ENCODE results near the gene SAG. TPM values are rescaled to one million over a fixed set of nuclear protein-coding genes. Genes with fewer than 3 reads are reported as not detected.

SAG gene
- total and polyA plus RNA-seq, 2 donors (not counting 3 experiments of a cell fraction or from before 2014, with no cell fraction given) = not detected

- H3K27ac ChIP-seq (ENCODE audit: insufficient read depth, low read depth, low read length) = no peak overlapping the region
- no peak overlapping the region for H2AFZ ChIP-seq (ENCODE audit: low read depth, low read length)
- DNase-seq (ENCODE audit: low read depth, low spot score) (no peak), FAIRE-seq (no peak)
- no TSS peak for BruUV-seq (replicated peaks)
- H3K27me3 ChIP-seq (ENCODE audit: control insufficient read depth in 2 of 2, insufficient read depth in 2 of 2, low read length in 2 of 2) = no peaks in the 10 kb centered on the region
- no peak overlapping the region for H3K9ac ChIP-seq (replicated peaks; ENCODE audit: extremely low read depth, insufficient read depth, low read length)
- ChIA-PET POLR2A (no interaction called here), CTCF (interaction anchor here (0.9 to 2.2 kb wide), 3 partner anchors 12 to 82 kb away, joined by 3 to 7 read pairs (median 4); no protein-coding TSS in a partner anchor)
- peaks cover 7% of the 10 kb centered on the region for H3K79me2 ChIP-seq (ENCODE audit: control insufficient read depth, insufficient read depth, low read length)
- dilution Hi-C loops (cut with MboI; ENCODE audit: extremely low pct_ligation_motif_present, low sequenced_read_pairs) = no loop called here
- no peak for TF ChIP-seq MYC (IDR thresholded peaks at IDR 0.05; ENCODE audit: low read depth, low read length)
- no peak for TF ChIP-seq FOS (IDR thresholded peaks at IDR 0.05; ENCODE audit: borderline replicate concordance, insufficient read depth, low read length)
- H3K9me1 ChIP-seq (replicated peaks; ENCODE audit: control insufficient read depth, extremely low read depth, insufficient read depth, low read length) = no peaks in the 10 kb centered on the region
- no peaks in the 10 kb centered on the region for H3K9me3 ChIP-seq (replicated peaks; ENCODE audit: control insufficient read depth, insufficient read depth, low read length)
- peaks cover 8% of the 10 kb centered on the region for H3K4me1 ChIP-seq (ENCODE audit: control insufficient read depth, extremely low read depth, insufficient read depth, low read length)
- intact Hi-C loops (cut with micrococcal nuclease) = no loop called here
- no peak overlapping the region for H3K4me2 ChIP-seq (ENCODE audit: insufficient read depth, low read length)
- H3K4me3 ChIP-seq (replicated peaks in 1 of 3; ENCODE audit: insufficient read depth in 1 of 3, low read depth in 1 of 3, low read length in 3 of 3) = no peak overlapping the region
- no peaks in the 10 kb centered on the region for H4K20me1 ChIP-seq (replicated peaks; ENCODE audit: control insufficient read depth, extremely low read depth, insufficient read depth, low read length)
- no peaks in the 10 kb centered on the region for H3K36me3 ChIP-seq (ENCODE audit: control insufficient read depth in 2 of 2, extremely low read depth in 1 of 2, insufficient read depth in 2 of 2, low read length in 2 of 2)
Measured at GRCh38 chr2:233361297-233361696, 53.7 kb downstream of the SAG start.

GRCh38 chr2:233362742-233363141 is 55.1 kb downstream of the SAG start:
- Histone ChIP-seq H3K27ac (ENCODE audit: insufficient read depth, low read depth, low read length) (no peak overlapping the region), H3K36me3 (ENCODE audit: control insufficient read depth in 2 of 2, extremely low read depth in 1 of 2, insufficient read depth in 2 of 2, low read length in 2 of 2) (no peaks in the 10 kb centered on the region), H4K20me1 (replicated peaks; ENCODE audit: control insufficient read depth, extremely low read depth, insufficient read depth, low read length) (no peaks in the 10 kb centered on the region), H3K4me2 (ENCODE audit: insufficient read depth, low read length) (no peak overlapping the region), H3K9ac (replicated peaks; ENCODE audit: extremely low read depth, insufficient read depth, low read length) (no peak overlapping the region), H3K9me3 (replicated peaks; ENCODE audit: control insufficient read depth, insufficient read depth, low read length) (no peaks in the 10 kb centered on the region), H3K4me1 (ENCODE audit: control insufficient read depth, extremely low read depth, insufficient read depth, low read length) (peaks cover 8% of the 10 kb centered on the region), H3K79me2 (ENCODE audit: control insufficient read depth, insufficient read depth, low read length) (peaks cover 2% of the 10 kb centered on the region), H3K27me3 (ENCODE audit: control insufficient read depth in 2 of 2, insufficient read depth in 2 of 2, low read length in 2 of 2) (no peaks in the 10 kb centered on the region), H3K9me1 (replicated peaks; ENCODE audit: control insufficient read depth, extremely low read depth, insufficient read depth, low read length) (no peaks in the 10 kb centered on the region), H3K4me3 (replicated peaks in 1 of 3; ENCODE audit: insufficient read depth in 1 of 3, low read depth in 1 of 3, low read length in 3 of 3) (no peak overlapping the region), H2AFZ (ENCODE audit: low read depth, low read length) (no peak overlapping the region)
- no peak for TF ChIP-seq MYC (IDR thresholded peaks at IDR 0.05; ENCODE audit: low read depth, low read length)
- TF ChIP-seq JUN (IDR thresholded peaks at IDR 0.05; ENCODE audit: borderline replicate concordance, insufficient read depth, insufficient read length, low read depth) = no peak
- no peak for TF ChIP-seq MAX (IDR thresholded peaks at IDR 0.05; ENCODE audit: insufficient read depth, insufficient read length)
- TF ChIP-seq EZH2 (IDR thresholded peaks at IDR 0.05; ENCODE audit: borderline replicate concordance, low read depth, low read length, severe bottlenecking) = no peak
- TF ChIP-seq POLR2A (IDR thresholded peaks at IDR 0.05; ENCODE audit: low read depth, low read length) = no peak
- no peak for TF ChIP-seq GATA2 (IDR thresholded peaks at IDR 0.05; ENCODE audit: insufficient read depth, insufficient read length, low read depth, low read length)
- no peak for TF ChIP-seq FOS (IDR thresholded peaks at IDR 0.05; ENCODE audit: borderline replicate concordance, insufficient read depth, low read length)
- no peak for TF ChIP-seq CTCF (IDR thresholded peaks at IDR 0.05; ENCODE audit: extremely low read depth in 1 of 2, insufficient read depth in 1 of 2, low read depth in 1 of 2, low read length in 2 of 2)
- no peak for TF ChIP-seq POLR2AphosphoS5 (IDR thresholded peaks at IDR 0.05; ENCODE audit: insufficient read depth, low read depth, low read length)
- CTCF ChIA-PET = interaction anchor here (1.4 to 2.2 kb wide), 3 partner anchors 9 to 81 kb away, joined by 4 to 7 read pairs (median 5); partner anchors contain the start of gene DGKD
- intact Hi-C loops (cut with micrococcal nuclease) (no loop called here), dilution Hi-C loops (cut with MboI; ENCODE audit: extremely low pct_ligation_motif_present, low sequenced_read_pairs) (no loop called here)
- POLR2A ChIA-PET = no interaction called here
- no TSS peak for BruUV-seq (replicated peaks)
- FAIRE-seq (no peak), DNase-seq (ENCODE audit: low read depth, low spot score) (no peak)
